Measurements from ENCODE around the gene ZNF232. TPM values are rescaled to one million over a fixed set of nuclear protein-coding genes. Genes with fewer than 3 reads are reported as not detected.
"Not testable (repeated sequence)": the region's sequence is repeated elsewhere in the genome, so short reads cannot be mapped to it uniquely, and the experiment has no call there.

ZNF232 gene
- total and polyA plus RNA-seq, 2 experiments from 2014 or later = 5.2 TPM

GRCh38 chr17:5131799-5132502 lies 20.3 kb upstream of the ZNF232 start:
- H3K36me3 ChIP-seq (ENCODE audit: low read depth); H3K9me2 ChIP-seq (ENCODE audit: insufficient read depth); DNase-seq; in situ Hi-C loops (cut with MboI); H2AFZ ChIP-seq; H3K27ac ChIP-seq; H3K4me2 ChIP-seq (ENCODE audit: unreplicated experiment); H3K9me3 ChIP-seq (ENCODE audit: low read depth); H3K9ac ChIP-seq; H3K4me3 ChIP-seq; H3F3A ChIP-seq (ENCODE audit: insufficient read depth); H3K4me1 ChIP-seq (ENCODE audit: insufficient read depth); H3K79me2 ChIP-seq (ENCODE audit: insufficient read depth); H3K27me3 ChIP-seq (replicated peaks; ENCODE audit: insufficient read depth); H4K20me1 ChIP-seq (ENCODE audit: insufficient read depth): not testable (repeated sequence)
- WGBS, 2 experiments (ENCODE audit: low coverage in 1 of 2, low lambda C conversion rate in 2 of 2, missing lambda C conversion rate in 2 of 2) = 59 to 70% methylated on average over 13 to 16 of the region's 16 CpGs

GRCh38 chr17:5131146-5131715 lies 19.6 kb upstream of the ZNF232 start:
- in situ Hi-C loops (cut with MboI) = no loop called here
- no peaks in the 10 kb centered on the region for H3K79me2 ChIP-seq (ENCODE audit: insufficient read depth)
- H4K20me1 ChIP-seq (ENCODE audit: insufficient read depth) = no peaks in the 10 kb centered on the region
- no peak for DNase-seq
- no peaks in the 10 kb centered on the region for H3K9me2 ChIP-seq (ENCODE audit: insufficient read depth)
- WGBS, 2 experiments (ENCODE audit: low coverage in 1 of 2, low lambda C conversion rate in 2 of 2, missing lambda C conversion rate in 2 of 2) = 82 to 85% methylated on average over 7 of the region's 7 CpGs
- H3F3A ChIP-seq (ENCODE audit: insufficient read depth) = no peaks in the 10 kb centered on the region
- no peak overlapping the region for H2AFZ ChIP-seq
- H3K36me3 ChIP-seq (ENCODE audit: low read depth) = no peaks in the 10 kb centered on the region
- H3K4me2 ChIP-seq (ENCODE audit: unreplicated experiment) = no peak overlapping the region
- no peak overlapping the region for H3K9ac ChIP-seq
- TF ChIP-seq EZH2phosphoT487 (IDR thresholded peaks at IDR 0.05; ENCODE audit: insufficient read depth, low read depth) (no peak), EZH2 (IDR thresholded peaks at IDR 0.05; ENCODE audit: insufficient read depth, poor library complexity, severe bottlenecking) (no peak)
- H3K27ac ChIP-seq = no peak overlapping the region
- no peaks in the 10 kb centered on the region for H3K27me3 ChIP-seq (replicated peaks; ENCODE audit: insufficient read depth)
- H3K4me1 ChIP-seq (ENCODE audit: insufficient read depth) = no peaks in the 10 kb centered on the region
- no peaks in the 10 kb centered on the region for H3K9me3 ChIP-seq (ENCODE audit: low read depth)
- H3K4me3 ChIP-seq = no peak overlapping the region

GRCh38 chr17:5130687-5131086 lies 19.0 kb upstream of the ZNF232 start:
- H2AFZ ChIP-seq; H3K9ac ChIP-seq; H3K9me2 ChIP-seq (ENCODE audit: insufficient read depth); H3K27me3 ChIP-seq (replicated peaks; ENCODE audit: insufficient read depth); H3F3A ChIP-seq (ENCODE audit: insufficient read depth); H3K27ac ChIP-seq; in situ Hi-C loops (cut with MboI); H3K4me1 ChIP-seq (ENCODE audit: insufficient read depth); H3K9me3 ChIP-seq (ENCODE audit: low read depth); H3K36me3 ChIP-seq (ENCODE audit: low read depth); H3K79me2 ChIP-seq (ENCODE audit: insufficient read depth); DNase-seq; H3K4me2 ChIP-seq (ENCODE audit: unreplicated experiment); H4K20me1 ChIP-seq (ENCODE audit: insufficient read depth); H3K4me3 ChIP-seq: not testable (repeated sequence)
- 64 to 75% methylated on average over 5 of the region's 5 CpGs for WGBS, 2 experiments (ENCODE audit: low coverage in 1 of 2, low lambda C conversion rate in 2 of 2, missing lambda C conversion rate in 2 of 2)

- H3K9ac ChIP-seq; H3K4me2 ChIP-seq (ENCODE audit: unreplicated experiment); H2AFZ ChIP-seq; H3F3A ChIP-seq (ENCODE audit: insufficient read depth); H3K9me3 ChIP-seq (ENCODE audit: low read depth); H4K20me1 ChIP-seq (ENCODE audit: insufficient read depth); H3K9me2 ChIP-seq (ENCODE audit: insufficient read depth); H3K4me1 ChIP-seq (ENCODE audit: insufficient read depth); H3K36me3 ChIP-seq (ENCODE audit: low read depth); H3K27me3 ChIP-seq (replicated peaks; ENCODE audit: insufficient read depth); H3K79me2 ChIP-seq (ENCODE audit: insufficient read depth); in situ Hi-C loops (cut with MboI); H3K27ac ChIP-seq; H3K4me3 ChIP-seq; DNase-seq: not testable (repeated sequence)
- WGBS, 2 experiments (ENCODE audit: low coverage in 1 of 2, low lambda C conversion rate in 2 of 2, missing lambda C conversion rate in 2 of 2) = 79 to 83% methylated on average over 10 of the region's 10 CpGs
Observed at GRCh38 chr17:5130261-5130660, 18.6 kb upstream of the ZNF232 start.

GRCh38 chr17:5129770-5130169 lies 18.1 kb upstream of the ZNF232 start:
- H3K9me2 ChIP-seq (ENCODE audit: insufficient read depth); H2AFZ ChIP-seq; H3K27ac ChIP-seq; H3K27me3 ChIP-seq (replicated peaks; ENCODE audit: insufficient read depth); H3K36me3 ChIP-seq (ENCODE audit: low read depth); H3K79me2 ChIP-seq (ENCODE audit: insufficient read depth); H3K4me1 ChIP-seq (ENCODE audit: insufficient read depth); H3K4me2 ChIP-seq (ENCODE audit: unreplicated experiment); H3K9me3 ChIP-seq (ENCODE audit: low read depth); H3F3A ChIP-seq (ENCODE audit: insufficient read depth); H3K4me3 ChIP-seq; H4K20me1 ChIP-seq (ENCODE audit: insufficient read depth); in situ Hi-C loops (cut with MboI); DNase-seq; H3K9ac ChIP-seq: not testable (repeated sequence)
- 61 to 63% methylated on average over 8 of the region's 8 CpGs for WGBS, 2 experiments (ENCODE audit: low coverage in 1 of 2, low lambda C conversion rate in 2 of 2, missing lambda C conversion rate in 2 of 2)

All from GM23248 (cell line).